GM20000 (cell line): ENCODE measurements around the gene DLG2.

Experiments used
- DNase-seq: peaks from one replicate; pipeline ENCODE4 v3.0.0; 2012; ENCODE audit warnings: low spot score
- TF ChIP-seq, protein P1 (sequence below): IDR thresholded peaks from 2 replicates; pipeline ENCODE4 v1.5.1; 2012; ENCODE audit warnings: mild to moderate bottlenecking, control low read depth; ENCODE audit errors: extremely low read depth, missing control alignments

Gene DLG2

DNA sequence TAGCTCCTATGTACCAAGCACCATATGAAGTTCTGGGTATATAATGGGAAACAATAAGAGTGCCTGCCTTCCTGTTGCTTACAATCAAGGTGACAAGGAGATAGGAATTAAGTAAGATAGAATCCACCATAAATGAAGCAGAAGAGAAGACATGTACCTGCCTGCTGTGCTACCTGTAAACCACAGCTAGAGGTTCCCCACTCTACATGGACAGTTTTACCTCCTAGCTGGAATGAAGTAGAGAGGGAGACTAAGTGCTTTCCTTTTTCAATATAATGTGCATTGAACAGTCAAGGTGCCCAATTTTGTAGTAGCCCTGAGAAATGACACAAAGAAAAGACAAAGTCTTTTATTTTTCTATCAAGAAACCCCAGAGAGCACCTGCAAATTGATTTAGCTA lies 984.6 kb downstream of the DLG2 start:
- TF ChIP-seq, protein P1, sequence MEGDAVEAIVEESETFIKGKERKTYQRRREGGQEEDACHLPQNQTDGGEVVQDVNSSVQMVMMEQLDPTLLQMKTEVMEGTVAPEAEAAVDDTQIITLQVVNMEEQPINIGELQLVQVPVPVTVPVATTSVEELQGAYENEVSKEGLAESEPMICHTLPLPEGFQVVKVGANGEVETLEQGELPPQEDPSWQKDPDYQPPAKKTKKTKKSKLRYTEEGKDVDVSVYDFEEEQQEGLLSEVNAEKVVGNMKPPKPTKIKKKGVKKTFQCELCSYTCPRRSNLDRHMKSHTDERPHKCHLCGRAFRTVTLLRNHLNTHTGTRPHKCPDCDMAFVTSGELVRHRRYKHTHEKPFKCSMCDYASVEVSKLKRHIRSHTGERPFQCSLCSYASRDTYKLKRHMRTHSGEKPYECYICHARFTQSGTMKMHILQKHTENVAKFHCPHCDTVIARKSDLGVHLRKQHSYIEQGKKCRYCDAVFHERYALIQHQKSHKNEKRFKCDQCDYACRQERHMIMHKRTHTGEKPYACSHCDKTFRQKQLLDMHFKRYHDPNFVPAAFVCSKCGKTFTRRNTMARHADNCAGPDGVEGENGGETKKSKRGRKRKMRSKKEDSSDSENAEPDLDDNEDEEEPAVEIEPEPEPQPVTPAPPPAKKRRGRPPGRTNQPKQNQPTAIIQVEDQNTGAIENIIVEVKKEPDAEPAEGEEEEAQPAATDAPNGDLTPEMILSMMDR: no peak
- no peak for DNase-seq

DNA sequence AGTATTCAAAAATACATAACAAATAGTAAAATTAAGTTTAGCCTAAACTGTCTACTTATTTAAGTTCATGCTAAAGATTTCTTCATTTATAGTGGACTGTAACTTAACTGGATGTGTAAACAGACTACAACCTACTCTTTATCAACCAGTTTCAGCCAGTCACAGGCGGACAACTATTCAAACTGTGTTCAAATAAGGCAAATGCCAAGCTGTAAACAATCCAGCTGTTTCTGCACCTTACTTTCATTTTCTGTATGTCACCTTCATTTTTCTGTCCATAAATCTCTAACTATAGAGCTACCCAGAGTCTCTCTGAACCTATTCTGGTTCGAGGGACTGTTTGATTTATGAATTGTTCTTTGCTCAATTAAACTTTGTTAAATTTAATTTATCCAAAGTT lies 992.8 kb downstream of the DLG2 start:
- TF ChIP-seq, protein P1: no peak
- no peak for DNase-seq

DNA sequence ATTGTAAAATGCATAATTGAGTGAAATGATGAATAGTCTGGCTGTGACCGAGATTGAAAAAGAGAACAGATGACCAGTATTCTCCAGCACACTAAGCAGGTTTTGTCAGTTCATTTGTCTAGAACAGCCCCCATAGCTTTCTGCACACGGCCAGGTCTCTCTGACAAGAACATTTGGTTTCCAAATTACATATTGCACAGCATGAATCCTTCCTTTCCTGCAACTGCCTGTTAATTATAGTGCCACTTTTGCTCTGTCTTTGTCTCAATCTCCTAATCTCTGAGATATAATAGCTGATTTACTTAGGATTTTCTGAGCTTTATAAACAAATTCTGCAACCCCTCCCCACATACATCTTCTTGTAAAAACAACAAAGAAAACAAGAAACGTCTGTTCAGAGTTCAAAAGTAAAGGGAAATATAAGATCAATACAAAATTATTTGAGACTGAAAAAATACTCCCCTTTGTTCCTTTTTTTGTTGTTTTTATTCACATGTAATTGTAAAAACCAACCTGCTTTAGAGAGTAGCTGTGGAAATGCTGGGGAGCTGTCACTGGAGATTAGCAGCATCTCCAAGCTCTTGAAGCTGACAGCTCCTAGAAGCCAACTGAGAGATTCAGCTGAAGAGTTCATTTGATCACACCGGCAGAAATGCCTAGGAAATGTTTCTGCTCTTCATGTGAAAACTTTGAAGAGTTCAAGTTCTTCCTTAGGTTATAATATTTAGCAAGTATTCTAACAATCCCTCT lies 998.1 kb downstream of the DLG2 start:
- TF ChIP-seq, protein P1: no peak
- no peak for DNase-seq

DNA sequence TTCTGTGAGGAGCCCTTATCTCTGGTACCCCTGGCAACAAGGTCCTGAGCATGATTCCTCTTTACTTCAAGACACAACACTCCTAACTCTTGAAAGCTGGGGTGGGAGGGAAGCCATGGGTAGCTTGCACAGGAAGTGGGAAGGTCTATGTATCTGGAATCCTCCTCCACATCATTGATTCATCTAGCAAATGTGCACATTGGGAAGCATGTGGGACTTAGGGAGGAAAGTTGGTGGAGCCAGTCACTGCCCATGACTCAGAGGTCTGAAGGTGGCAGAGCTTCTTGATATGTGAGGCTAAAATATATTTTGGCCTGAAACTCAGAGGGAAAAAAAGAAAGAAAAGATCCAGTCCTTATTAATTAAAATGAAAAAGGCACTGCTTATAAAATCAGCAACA lies 1000.9 kb downstream of the DLG2 start:
- TF ChIP-seq, protein P1: no peak
- DNase-seq: no peak

DNA sequence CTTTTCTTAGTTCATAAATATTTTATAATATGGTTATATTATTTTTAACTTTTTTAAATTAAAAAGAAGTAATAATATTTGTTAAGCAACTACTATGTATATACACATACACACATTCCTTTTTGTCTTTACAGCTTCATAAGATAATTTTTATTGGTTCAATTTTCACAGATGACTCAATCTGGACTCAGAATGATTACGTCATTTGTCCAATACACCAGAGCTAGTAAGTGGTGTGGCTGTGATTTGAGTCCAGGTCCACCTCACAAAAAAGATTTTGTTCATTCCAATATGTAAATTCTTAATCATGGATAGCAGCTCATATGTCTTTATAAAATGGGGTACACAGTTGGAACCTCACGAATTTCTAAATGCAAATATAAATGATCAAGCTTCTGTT lies 1014.5 kb downstream of the DLG2 start:
- no peak for DNase-seq

DNA sequence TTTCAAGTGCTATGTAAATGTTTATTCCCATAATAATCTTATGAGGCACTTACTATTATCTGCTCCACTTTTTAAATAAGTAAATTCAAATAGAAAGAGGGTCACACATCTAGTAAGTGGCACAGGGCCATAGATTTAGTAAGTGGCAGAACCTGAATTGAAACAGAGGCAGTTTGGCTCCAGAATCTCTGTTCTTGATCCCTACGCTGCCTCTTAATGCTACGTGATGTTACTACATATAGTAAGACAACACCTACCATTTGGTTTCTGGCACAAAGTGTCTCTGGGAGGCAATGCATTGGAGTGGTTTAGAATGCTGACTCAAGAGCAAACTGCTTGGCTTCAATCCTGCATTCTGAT lies 1018.3 kb downstream of the DLG2 start:
- no peak for DNase-seq

More for the DNA sequence above, 1014.5 kb downstream of the DLG2 start:
- TF ChIP-seq, protein P1: no peak

More for the DNA sequence above, 1018.3 kb downstream of the DLG2 start:
- TF ChIP-seq, protein P1: no peak
